ENCODE data around the gene GOLGA6A.

GOLGA6A gene

DNA sequence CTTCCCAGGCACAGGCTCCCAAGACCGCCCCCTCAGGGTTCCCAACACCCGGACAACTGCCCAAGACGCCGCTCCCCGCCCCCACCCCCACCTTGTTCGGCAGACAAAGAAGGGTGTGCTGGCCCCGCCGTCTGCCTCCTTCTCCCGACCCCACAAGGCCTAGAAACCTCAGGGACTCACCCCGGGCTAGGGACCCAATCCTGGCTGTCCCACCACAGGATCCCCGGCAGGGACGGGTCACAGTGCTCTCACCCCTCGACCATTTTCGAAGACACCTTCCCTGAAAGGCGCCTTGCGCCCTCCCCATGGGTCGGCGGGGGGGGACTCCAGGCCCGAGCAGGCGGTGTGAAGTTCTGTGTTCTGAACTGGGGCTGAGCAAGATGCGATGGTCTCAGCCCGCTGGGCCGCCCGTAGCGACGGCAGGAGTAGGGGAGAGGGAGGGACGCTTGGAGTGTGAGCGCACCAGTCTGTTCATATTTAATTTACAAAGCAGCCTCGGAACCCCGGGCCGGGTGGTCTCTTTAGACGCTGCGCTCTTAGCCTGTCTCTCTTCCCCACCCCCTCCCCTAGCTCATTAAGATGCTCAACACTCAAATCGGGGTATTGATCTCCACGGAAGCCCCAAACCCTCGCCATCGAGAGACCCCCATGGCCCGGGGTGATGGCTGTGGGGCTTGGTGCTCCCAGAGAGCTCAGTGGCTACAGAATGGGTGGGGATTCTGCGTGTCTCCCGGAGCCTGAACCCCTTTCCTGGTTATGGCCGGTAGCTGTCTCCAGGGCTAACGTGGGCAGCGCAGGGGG is 46.6 kb upstream of the GOLGA6A start:
- H3K27me3 ChIP-seq: no peaks in the 10 kb centered on the region
- no peaks in the 10 kb centered on the region for H3K9me3 ChIP-seq
- peaks cover 11% of the 10 kb centered on the region for H3K4me1 ChIP-seq
- DNase-seq: no peak
- H3K4me3 ChIP-seq (ENCODE audit: low read depth, low read length): no peak overlapping the region
- no peak for TF ChIP-seq CTCF (IDR thresholded peaks at IDR 0.05; ENCODE audit: low read depth, low read length)
- no peaks in the 10 kb centered on the region for H3K36me3 ChIP-seq

- Histone ChIP-seq H3K36me3 (no peaks in the 10 kb centered on the region), H3K4me1 (peaks cover 11% of the 10 kb centered on the region), H3K9me3 (no peaks in the 10 kb centered on the region), H3K4me3 (ENCODE audit: low read depth, low read length) (peak overlapping the region; percentile 64), H3K27me3 (no peaks in the 10 kb centered on the region)
- DNase-seq: peak; percentile 43
- TF ChIP-seq CTCF (IDR thresholded peaks at IDR 0.05; ENCODE audit: low read depth, low read length): no peak
Measured at GRCh38 chr15:74127954-74128784, 45.8 kb upstream of the GOLGA6A start.

DNA sequence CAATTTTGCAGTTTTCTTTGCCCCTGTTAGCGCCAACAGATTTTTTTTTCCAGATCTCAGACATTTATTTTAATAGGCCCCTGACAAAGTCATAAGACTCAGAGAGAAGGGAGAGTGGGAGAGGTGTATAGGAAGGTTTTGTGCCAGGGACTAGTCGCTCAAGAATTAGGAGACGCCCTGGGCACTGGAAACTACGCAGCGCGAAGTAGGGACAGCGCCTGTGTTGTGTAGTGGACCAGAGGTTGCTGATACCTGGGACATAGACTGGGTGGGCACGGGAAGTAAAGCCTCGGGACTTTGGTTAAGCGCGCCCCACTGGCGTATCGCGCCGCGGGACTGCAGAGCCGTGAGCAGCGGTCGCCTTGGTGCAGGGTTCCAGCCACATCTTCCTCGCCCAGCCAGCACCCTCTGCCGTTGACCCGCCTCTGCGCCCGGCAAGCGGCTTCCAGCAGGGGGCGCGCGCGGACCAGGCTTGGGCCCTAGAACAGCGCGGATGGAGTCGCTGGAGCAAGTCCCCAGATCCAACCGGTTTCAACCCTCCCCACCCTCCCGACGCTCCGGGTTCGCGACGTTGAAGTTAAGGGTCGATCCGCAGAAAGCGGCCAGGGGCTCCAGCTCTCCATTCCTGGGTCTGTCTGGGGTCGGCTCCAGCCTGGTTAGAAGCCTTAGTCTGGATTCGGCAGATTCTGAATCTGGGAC is 45.1 kb upstream of the GOLGA6A start:
- H3K4me1 ChIP-seq: peaks cover 11% of the 10 kb centered on the region
- peak overlapping the region; percentile 64 for H3K4me3 ChIP-seq (ENCODE audit: low read depth, low read length)
- no peaks in the 10 kb centered on the region for H3K9me3 ChIP-seq
- H3K27me3 ChIP-seq: no peaks in the 10 kb centered on the region
- no peaks in the 10 kb centered on the region for H3K36me3 ChIP-seq
- peak; percentile 97 for DNase-seq
- TF ChIP-seq CTCF (IDR thresholded peaks at IDR 0.05; ENCODE audit: low read depth, low read length): peak; percentile 90

DNA sequence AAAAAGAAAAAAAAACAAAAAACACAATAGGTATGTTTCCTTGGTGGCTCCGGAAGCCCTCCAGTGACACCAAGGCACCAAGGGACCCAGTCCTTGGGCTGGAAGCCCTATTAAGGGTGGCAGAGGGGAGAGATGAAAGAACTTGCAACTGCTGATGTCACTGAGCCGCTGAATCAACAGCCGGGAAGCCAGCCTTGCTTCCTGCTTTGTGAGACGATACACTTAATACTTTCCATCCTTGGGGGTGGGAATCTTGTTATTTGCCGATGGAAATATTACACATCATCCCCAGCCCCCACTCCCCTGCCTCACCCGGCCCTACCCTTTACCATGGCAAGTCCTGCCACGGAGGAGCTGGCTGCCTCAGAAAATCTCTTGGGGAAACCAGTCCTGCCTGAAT is 42.4 kb upstream of the GOLGA6A start:
- DNase-seq: no peak
- no peaks in the 10 kb centered on the region for H3K27me3 ChIP-seq
- no peaks in the 10 kb centered on the region for H3K36me3 ChIP-seq
- H3K4me3 ChIP-seq (ENCODE audit: low read depth, low read length): no peak overlapping the region
- no peak for TF ChIP-seq CTCF (IDR thresholded peaks at IDR 0.05; ENCODE audit: low read depth, low read length)
- no peaks in the 10 kb centered on the region for H3K9me3 ChIP-seq
- peaks cover 15% of the 10 kb centered on the region for H3K4me1 ChIP-seq

GRCh38 chr15:74124196-74124595 is 41.8 kb upstream of the GOLGA6A start:
- Histone ChIP-seq H3K9me3 (no peaks in the 10 kb centered on the region), H3K27me3 (no peaks in the 10 kb centered on the region), H3K36me3 (no peaks in the 10 kb centered on the region), H3K4me3 (ENCODE audit: low read depth, low read length) (no peak overlapping the region), H3K4me1 (peaks cover 15% of the 10 kb centered on the region)
- DNase-seq: no peak
- TF ChIP-seq CTCF (IDR thresholded peaks at IDR 0.05; ENCODE audit: low read depth, low read length): no peak
